Measurements from ENCODE around the gene RPTOR. TPM values are rescaled to one million over a fixed set of nuclear protein-coding genes. Genes with fewer than 3 reads are reported as not detected.

The RPTOR gene
- total and polyA plus RNA-seq, 4 donors = 12.4 to 46.1 (median 29.7) TPM

GRCh38 chr17:80833952-80834892, 289.6 kb downstream of the RPTOR start:
- Histone ChIP-seq H3K9ac (ENCODE audit: insufficient read depth in 1 of 2, low read length in 2 of 2) (peak overlapping the region in 1 of 2 donors; percentile 11), H3K4me3 (no peak overlapping the region), H3K27me3 (ENCODE audit: control insufficient read depth in 3 of 3, insufficient read depth in 3 of 3, low read length in 2 of 3) (no peaks in the 10 kb centered on the region), H3K36me3 (ENCODE audit: control insufficient read depth in 4 of 4, insufficient read depth in 4 of 4, low read length in 4 of 4) (peaks cover 0 to 8% (median 4%) of the 10 kb centered on the region in 4 donors), H3K27ac (ENCODE audit: low read depth in 1 of 2, low read length in 1 of 2) (peak overlapping the region in 1 of 2 donors; percentile 26), H3K4me1 (ENCODE audit: control insufficient read depth in 5 of 5, insufficient read depth in 5 of 5, low read length in 5 of 5) (peaks cover 0 to 53% (median 17%) of the 10 kb centered on the region in 5 donors), H3K9me3 (ENCODE audit: control insufficient read depth in 4 of 4, insufficient read depth in 3 of 4, low read length in 3 of 4) (peaks cover 0 to 2% (median 0%) of the 10 kb centered on the region in 4 donors)
- TF ChIP-seq CTCF (IDR thresholded peaks at IDR 0.05; ENCODE audit: control extremely low read depth, extremely low read depth) = no peak
- ATAC-seq (ENCODE audit: insufficient read depth, low FRiP score) (no peak), DNase-seq (peak; percentile 69 to 80 (median 70))
- 86 to 87% methylated on average over 42 of the region's 42 CpGs for WGBS, 2 donors

- no peak for TF ChIP-seq CTCF (IDR thresholded peaks at IDR 0.05; ENCODE audit: control extremely low read depth, extremely low read depth)
- Histone ChIP-seq H3K9me3 (ENCODE audit: control insufficient read depth in 4 of 4, insufficient read depth in 3 of 4, low read length in 3 of 4) (peaks cover 0 to 2% (median 0%) of the 10 kb centered on the region in 4 donors), H3K9ac (ENCODE audit: insufficient read depth in 1 of 2, low read length in 2 of 2) (no peak overlapping the region), H3K4me1 (ENCODE audit: control insufficient read depth in 5 of 5, insufficient read depth in 5 of 5, low read length in 5 of 5) (peaks cover 0 to 60% (median 20%) of the 10 kb centered on the region in 5 donors), H3K27me3 (ENCODE audit: control insufficient read depth in 3 of 3, insufficient read depth in 3 of 3, low read length in 2 of 3) (no peaks in the 10 kb centered on the region), H3K27ac (ENCODE audit: low read depth in 1 of 2, low read length in 1 of 2) (no peak overlapping the region), H3K36me3 (ENCODE audit: control insufficient read depth in 4 of 4, insufficient read depth in 4 of 4, low read length in 4 of 4) (peaks cover 0 to 8% (median 5%) of the 10 kb centered on the region in 4 donors), H3K4me3 (no peak overlapping the region)
- ATAC-seq (ENCODE audit: insufficient read depth, low FRiP score) (no peak), DNase-seq (peak; percentile 60 to 92 (median 92))
- 91 to 94% methylated on average over 2 of the region's 2 CpGs for WGBS, 2 donors
Observed at GRCh38 chr17:80834893-80835275, 290.2 kb downstream of the RPTOR start.

DNA sequence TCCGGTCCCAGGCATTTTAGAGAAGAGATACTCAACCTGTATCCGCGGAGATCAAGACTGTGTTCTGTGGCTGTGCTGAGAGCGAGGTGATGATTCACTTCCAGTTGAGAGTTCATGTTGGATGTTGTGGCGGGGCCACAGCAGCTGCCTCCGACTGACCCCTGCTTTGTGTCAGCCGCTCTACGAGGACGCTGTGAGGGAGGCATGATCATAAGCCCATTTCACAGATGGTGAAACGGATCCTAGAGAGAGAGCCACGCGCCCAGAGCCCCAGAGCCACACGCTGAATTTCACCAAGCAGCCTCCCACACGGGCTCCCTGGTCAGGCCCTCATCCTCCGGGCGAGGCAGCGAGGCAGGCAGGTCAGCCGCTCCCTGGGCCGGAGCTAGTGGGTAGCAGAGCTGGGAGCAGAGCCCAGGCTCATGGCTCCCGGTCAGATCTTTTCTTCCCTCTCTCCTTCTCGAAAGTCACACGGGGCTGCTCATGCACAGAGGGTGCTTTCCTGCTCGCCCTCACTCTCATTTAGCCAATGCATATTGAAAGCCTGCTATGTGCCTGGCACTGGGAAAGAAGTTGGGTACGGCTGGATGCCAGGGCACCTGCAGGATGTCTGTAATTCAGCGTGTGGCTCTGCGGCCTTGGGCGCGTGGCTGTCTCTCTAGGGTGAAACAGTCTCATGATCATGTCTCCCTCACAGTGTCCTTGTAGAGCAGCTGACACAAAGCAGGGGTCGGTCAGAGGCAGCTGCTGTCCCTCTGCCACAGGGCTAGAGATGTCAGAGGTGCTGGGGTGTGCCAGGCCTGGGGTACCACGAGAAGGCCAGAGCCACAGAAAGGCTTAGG, 291.4 kb downstream of the RPTOR start:
- 96 to 98% methylated on average over 30 of the region's 30 CpGs for WGBS, 2 donors
- TF ChIP-seq CTCF (IDR thresholded peaks at IDR 0.05; ENCODE audit: control extremely low read depth, extremely low read depth) = no peak

More for the DNA sequence above, 291.4 kb downstream of the RPTOR start:
- Histone ChIP-seq H3K9me3 (ENCODE audit: control insufficient read depth in 4 of 4, insufficient read depth in 3 of 4, low read length in 3 of 4) (peaks cover 0 to 2% (median 0%) of the 10 kb centered on the region in 4 donors), H3K36me3 (ENCODE audit: control insufficient read depth in 4 of 4, insufficient read depth in 4 of 4, low read length in 4 of 4) (peaks cover 0 to 7% (median 5%) of the 10 kb centered on the region in 4 donors), H3K4me1 (ENCODE audit: control insufficient read depth in 5 of 5, insufficient read depth in 5 of 5, low read length in 5 of 5) (peaks cover 0 to 64% (median 20%) of the 10 kb centered on the region in 5 donors), H3K4me3 (no peak overlapping the region), H3K27ac (ENCODE audit: low read depth in 1 of 2, low read length in 1 of 2) (no peak overlapping the region), H3K9ac (ENCODE audit: insufficient read depth in 1 of 2, low read length in 2 of 2) (no peak overlapping the region), H3K27me3 (ENCODE audit: control insufficient read depth in 3 of 3, insufficient read depth in 3 of 3, low read length in 2 of 3) (no peaks in the 10 kb centered on the region)
- ATAC-seq (ENCODE audit: insufficient read depth, low FRiP score) (no peak), DNase-seq (no peak)

Measured in lung (tissue), 12 donors.